ENCODE results near the gene OR6P1.

The OR6P1 gene

DNA sequence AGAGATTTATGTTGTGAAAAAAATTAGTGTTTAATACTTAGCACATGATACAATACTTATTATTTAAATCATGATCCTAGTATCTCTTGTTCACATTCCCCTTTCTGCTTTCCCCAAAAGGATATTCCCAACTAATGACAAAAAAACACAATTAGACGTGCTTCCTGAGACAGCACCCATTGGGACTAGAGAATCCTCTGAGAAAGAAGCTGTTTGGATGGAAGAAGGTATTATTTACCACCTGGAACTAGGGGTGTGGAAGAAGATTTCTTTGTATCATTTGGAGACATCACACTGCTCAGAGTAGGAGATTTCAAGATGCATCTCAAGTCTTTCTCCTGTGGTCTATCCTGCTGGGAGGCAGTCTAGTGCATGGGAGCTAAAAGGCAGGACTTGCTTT lies 34.6 kb upstream of the OR6P1 start, which contains the start of gene OR10Z1:
Gene OR10Z1 (plus strand): TSS at position 301 of the 400 bp plus-strand sequence. CDS start 1,171 bp downstream, outside the sequence.
- Histone ChIP-seq H3K27ac (no peak within 1 kb of the TSS), H3K4me3 (IDR thresholded peaks at IDR 0.05; ENCODE audit: insufficient read depth, low read depth, low read length) (no peak within 1 kb of the TSS), H3K36me3 (ENCODE audit: insufficient read depth) (no peaks in the 10 kb centered on the region), H3K4me2 (no peak within 1 kb of the TSS), H3K9ac (no peak within 1 kb of the TSS), H3K27me3 (ENCODE audit: insufficient read depth, low read depth) (no peaks in the 10 kb centered on the region), H3K4me1 (ENCODE audit: low read depth, poor library complexity, severe bottlenecking) (no peaks in the 10 kb centered on the region), H3K79me2 (ENCODE audit: insufficient read depth, low read depth) (no peaks in the 10 kb centered on the region), H4K20me1 (ENCODE audit: insufficient read depth) (no peaks in the 10 kb centered on the region), H2AFZ (ENCODE audit: low read depth) (no peak within 1 kb of the TSS)
- TF ChIP-seq, protein P1, sequence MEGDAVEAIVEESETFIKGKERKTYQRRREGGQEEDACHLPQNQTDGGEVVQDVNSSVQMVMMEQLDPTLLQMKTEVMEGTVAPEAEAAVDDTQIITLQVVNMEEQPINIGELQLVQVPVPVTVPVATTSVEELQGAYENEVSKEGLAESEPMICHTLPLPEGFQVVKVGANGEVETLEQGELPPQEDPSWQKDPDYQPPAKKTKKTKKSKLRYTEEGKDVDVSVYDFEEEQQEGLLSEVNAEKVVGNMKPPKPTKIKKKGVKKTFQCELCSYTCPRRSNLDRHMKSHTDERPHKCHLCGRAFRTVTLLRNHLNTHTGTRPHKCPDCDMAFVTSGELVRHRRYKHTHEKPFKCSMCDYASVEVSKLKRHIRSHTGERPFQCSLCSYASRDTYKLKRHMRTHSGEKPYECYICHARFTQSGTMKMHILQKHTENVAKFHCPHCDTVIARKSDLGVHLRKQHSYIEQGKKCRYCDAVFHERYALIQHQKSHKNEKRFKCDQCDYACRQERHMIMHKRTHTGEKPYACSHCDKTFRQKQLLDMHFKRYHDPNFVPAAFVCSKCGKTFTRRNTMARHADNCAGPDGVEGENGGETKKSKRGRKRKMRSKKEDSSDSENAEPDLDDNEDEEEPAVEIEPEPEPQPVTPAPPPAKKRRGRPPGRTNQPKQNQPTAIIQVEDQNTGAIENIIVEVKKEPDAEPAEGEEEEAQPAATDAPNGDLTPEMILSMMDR (conservative IDR thresholded peaks at IDR 0.05; ENCODE audit: low read depth, low read length) = no peak

DNA sequence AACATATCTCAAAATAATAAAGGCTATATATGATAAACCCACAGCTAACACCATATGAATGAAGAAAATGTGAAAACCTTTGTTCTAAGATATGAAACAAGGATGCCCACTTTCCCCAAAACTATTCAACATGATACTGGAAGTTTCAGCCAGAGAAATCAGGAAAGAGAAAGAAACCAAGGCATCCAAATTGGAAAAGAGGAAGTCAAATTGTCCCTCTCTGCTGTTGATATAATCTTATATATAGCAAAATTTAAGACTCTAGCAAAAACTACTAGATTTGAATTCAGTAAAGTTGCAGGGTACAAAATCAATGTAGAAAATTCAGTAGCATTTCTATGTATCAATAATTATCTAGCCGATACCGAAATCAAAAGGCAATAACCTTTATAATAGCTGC lies 30.4 kb upstream of the OR6P1 start:
- H3K27ac ChIP-seq = no peak overlapping the region
- no peak overlapping the region for H3K4me3 ChIP-seq (IDR thresholded peaks at IDR 0.05; ENCODE audit: insufficient read depth, low read depth, low read length)
- no peaks in the 10 kb centered on the region for H3K27me3 ChIP-seq (ENCODE audit: insufficient read depth, low read depth)
- no peak overlapping the region for H3K9ac ChIP-seq
- no peaks in the 10 kb centered on the region for H4K20me1 ChIP-seq (ENCODE audit: insufficient read depth)
- H3K4me2 ChIP-seq = no peak overlapping the region
- H2AFZ ChIP-seq (ENCODE audit: low read depth) = no peak overlapping the region
- H3K79me2 ChIP-seq (ENCODE audit: insufficient read depth, low read depth) = no peaks in the 10 kb centered on the region
- no peaks in the 10 kb centered on the region for H3K36me3 ChIP-seq (ENCODE audit: insufficient read depth)
- no peaks in the 10 kb centered on the region for H3K4me1 ChIP-seq (ENCODE audit: low read depth, poor library complexity, severe bottlenecking)
- TF ChIP-seq, protein P1 (conservative IDR thresholded peaks at IDR 0.05; ENCODE audit: low read depth, low read length) = no peak

DNA sequence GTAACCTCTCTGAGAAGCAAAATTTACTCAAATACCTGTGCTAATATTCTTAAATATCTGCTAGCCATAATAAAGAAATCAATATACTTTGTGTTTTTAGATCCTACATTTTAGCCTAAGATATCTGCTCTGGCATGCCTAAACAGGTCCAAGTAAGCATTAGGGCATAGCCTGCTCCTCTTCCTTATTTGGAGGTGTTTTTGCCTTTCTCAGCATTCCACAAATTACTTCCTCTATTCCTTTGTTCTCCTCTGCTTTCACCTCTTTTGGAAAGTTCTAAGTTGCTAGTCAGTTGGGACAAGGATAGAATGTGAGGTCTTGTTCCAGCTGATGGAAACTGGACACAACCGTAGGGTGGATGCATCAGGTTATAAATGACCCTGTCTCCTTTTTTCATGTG lies 16.6 kb upstream of the OR6P1 start:
- Histone ChIP-seq H3K27me3 (ENCODE audit: insufficient read depth, low read depth) (no peaks in the 10 kb centered on the region), H2AFZ (ENCODE audit: low read depth) (no peak overlapping the region), H4K20me1 (ENCODE audit: insufficient read depth) (no peaks in the 10 kb centered on the region), H3K27ac (no peak overlapping the region), H3K4me1 (ENCODE audit: low read depth, poor library complexity, severe bottlenecking) (no peaks in the 10 kb centered on the region), H3K79me2 (ENCODE audit: insufficient read depth, low read depth) (no peaks in the 10 kb centered on the region), H3K36me3 (ENCODE audit: insufficient read depth) (no peaks in the 10 kb centered on the region), H3K4me2 (no peak overlapping the region), H3K9ac (no peak overlapping the region), H3K4me3 (IDR thresholded peaks at IDR 0.05; ENCODE audit: insufficient read depth, low read depth, low read length) (peak overlapping the region; percentile 11)
- TF ChIP-seq, protein P1 (conservative IDR thresholded peaks at IDR 0.05; ENCODE audit: low read depth, low read length) = no peak

DNA sequence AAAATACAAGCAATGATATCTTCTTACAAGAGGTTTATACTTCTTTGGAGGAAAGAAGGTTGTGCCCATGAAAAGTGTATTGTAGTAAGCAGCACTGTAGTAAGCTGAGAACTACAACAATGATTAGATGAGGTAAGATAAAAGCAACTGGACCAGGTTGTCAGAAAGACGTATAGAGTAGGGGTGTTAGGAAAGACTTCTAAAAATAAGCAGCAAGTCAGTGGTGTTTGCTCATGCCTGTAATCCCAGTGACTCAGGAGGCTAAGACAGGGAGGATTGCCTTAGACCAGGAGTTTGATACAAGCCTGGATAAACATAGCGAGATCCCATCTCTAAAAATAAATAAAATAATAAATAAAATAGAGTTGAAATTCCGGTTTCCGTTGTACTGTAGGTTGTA lies 13.6 kb upstream of the OR6P1 start:
- Histone ChIP-seq H4K20me1 (ENCODE audit: insufficient read depth) (no peaks in the 10 kb centered on the region), H3K4me3 (IDR thresholded peaks at IDR 0.05; ENCODE audit: insufficient read depth, low read depth, low read length) (no peak overlapping the region), H3K9ac (no peak overlapping the region), H3K36me3 (ENCODE audit: insufficient read depth) (no peaks in the 10 kb centered on the region), H3K4me1 (ENCODE audit: low read depth, poor library complexity, severe bottlenecking) (no peaks in the 10 kb centered on the region), H3K27ac (no peak overlapping the region), H3K27me3 (ENCODE audit: insufficient read depth, low read depth) (no peaks in the 10 kb centered on the region), H3K4me2 (no peak overlapping the region), H3K79me2 (ENCODE audit: insufficient read depth, low read depth) (no peaks in the 10 kb centered on the region), H2AFZ (ENCODE audit: low read depth) (no peak overlapping the region)
- TF ChIP-seq, protein P1 (conservative IDR thresholded peaks at IDR 0.05; ENCODE audit: low read depth, low read length) = no peak
